HL-60/S4 treated with retinoic acid at 250 ng/mL for 4 days and 3 days (cell line): ENCODE data around the gene ALDH2.

ENCODE experiments used
- in situ Hi-C: fragments of 300-500 bp; cut with MboI; formaldehyde crosslinking; loops from 2 replicates; pipeline ENCODE4 v1.7.0; 2022; ENCODE audit warnings: low sequenced_read_pairs

ALDH2 gene

DNA sequence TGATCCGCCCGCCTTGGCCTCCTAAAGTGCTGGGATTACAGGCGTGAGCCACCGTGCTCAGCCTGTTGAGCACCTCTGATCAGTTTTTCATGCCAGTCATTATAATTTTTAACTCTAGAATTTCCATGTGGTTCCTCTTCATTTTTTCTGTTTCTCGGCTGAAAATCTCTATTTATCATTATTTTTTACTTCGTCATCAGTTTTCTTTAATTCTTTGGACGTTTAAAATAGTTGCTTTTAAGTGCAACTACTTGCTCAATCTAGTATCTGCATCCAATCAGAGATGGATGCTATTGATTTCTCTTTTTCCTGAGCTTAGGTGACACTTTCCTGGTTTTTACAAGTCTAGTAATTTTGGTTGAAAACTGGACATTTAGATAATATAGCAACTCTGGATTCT, 92.0 kb downstream of the ALDH2 start:
- in situ Hi-C loops: no loop called here

DNA sequence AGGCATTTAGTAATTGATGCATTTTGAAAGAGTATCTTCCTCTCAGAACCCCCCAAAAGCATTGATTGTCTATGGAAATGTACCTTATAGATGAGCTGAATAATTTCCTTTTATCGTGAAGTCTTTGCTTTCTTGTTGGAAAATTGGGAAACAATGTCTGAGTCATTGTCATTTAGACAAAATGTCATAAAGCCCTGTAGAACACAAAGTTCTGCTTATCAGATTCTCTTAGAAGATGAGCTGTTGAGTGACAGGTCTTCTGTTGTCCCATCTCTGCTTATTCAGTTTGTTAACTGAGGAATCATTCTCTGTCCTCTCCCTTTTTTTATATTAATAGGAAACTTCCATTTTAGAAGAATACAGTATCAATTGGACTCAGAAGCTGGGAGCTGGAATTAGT, 98.2 kb downstream of the ALDH2 start:
- in situ Hi-C loops: no loop called here
